Measurements from ENCODE around the gene AHSG.
"Not testable (repeated sequence)": the region's sequence is repeated elsewhere in the genome, so short reads cannot be mapped to it uniquely, and the experiment has no call there.

The AHSG gene

GRCh38 chr3:186633481-186633880 is 20.6 kb downstream of the AHSG start:
- H3K27ac ChIP-seq (ENCODE audit: extremely low read depth, low read depth, low read length) = no peak overlapping the region
- H3K36me3 ChIP-seq (ENCODE audit: control insufficient read depth in 2 of 2, insufficient read depth in 1 of 2, low read length in 2 of 2) = no peaks in the 10 kb centered on the region
- H3K4me1 ChIP-seq (ENCODE audit: control insufficient read depth, insufficient read depth, low read length) = no peaks in the 10 kb centered on the region
- no peak overlapping the region for H3K4me3 ChIP-seq (ENCODE audit: low read depth, low read length)
- H3K9me3 ChIP-seq (ENCODE audit: control insufficient read depth, insufficient read depth, low read depth, low read length) = no peaks in the 10 kb centered on the region
- POLR2A ChIA-PET = no interaction called here
- TF ChIP-seq, protein P1, sequence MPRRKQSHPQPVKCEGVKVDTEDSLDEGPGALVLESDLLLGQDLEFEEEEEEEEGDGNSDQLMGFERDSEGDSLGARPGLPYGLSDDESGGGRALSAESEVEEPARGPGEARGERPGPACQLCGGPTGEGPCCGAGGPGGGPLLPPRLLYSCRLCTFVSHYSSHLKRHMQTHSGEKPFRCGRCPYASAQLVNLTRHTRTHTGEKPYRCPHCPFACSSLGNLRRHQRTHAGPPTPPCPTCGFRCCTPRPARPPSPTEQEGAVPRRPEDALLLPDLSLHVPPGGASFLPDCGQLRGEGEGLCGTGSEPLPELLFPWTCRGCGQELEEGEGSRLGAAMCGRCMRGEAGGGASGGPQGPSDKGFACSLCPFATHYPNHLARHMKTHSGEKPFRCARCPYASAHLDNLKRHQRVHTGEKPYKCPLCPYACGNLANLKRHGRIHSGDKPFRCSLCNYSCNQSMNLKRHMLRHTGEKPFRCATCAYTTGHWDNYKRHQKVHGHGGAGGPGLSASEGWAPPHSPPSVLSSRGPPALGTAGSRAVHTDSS (tag by site-specific recombination; IDR thresholded peaks at IDR 0.05) = no peak
- TF ChIP-seq ZNF610 (tag by site-specific recombination; IDR thresholded peaks at IDR 0.05; ENCODE audit: borderline replicate concordance) (no peak), ZNF19 (tag by site-specific recombination; IDR thresholded peaks at IDR 0.05; ENCODE audit: low read depth) (no peak), ZNF248 (tag by site-specific recombination; IDR thresholded peaks at IDR 0.05) (no peak), TCF7L2 (IDR thresholded peaks at IDR 0.05; ENCODE audit: borderline replicate concordance, low read depth, low read length) (no peak), ZNF133 (tag by site-specific recombination; IDR thresholded peaks at IDR 0.05) (no peak), ZNF155 (tag by site-specific recombination; IDR thresholded peaks at IDR 0.05) (no peak), ZFP69B (tag by site-specific recombination; IDR thresholded peaks at IDR 0.05) (no peak), ZBTB21 (tag by site-specific recombination; IDR thresholded peaks at IDR 0.05) (no peak), ZNF560 (tag by site-specific recombination; IDR thresholded peaks at IDR 0.05; ENCODE audit: borderline replicate concordance) (no peak), ZNF707 (tag by site-specific recombination; IDR thresholded peaks at IDR 0.05) (no peak)
- TF ChIP-seq, protein P2, sequence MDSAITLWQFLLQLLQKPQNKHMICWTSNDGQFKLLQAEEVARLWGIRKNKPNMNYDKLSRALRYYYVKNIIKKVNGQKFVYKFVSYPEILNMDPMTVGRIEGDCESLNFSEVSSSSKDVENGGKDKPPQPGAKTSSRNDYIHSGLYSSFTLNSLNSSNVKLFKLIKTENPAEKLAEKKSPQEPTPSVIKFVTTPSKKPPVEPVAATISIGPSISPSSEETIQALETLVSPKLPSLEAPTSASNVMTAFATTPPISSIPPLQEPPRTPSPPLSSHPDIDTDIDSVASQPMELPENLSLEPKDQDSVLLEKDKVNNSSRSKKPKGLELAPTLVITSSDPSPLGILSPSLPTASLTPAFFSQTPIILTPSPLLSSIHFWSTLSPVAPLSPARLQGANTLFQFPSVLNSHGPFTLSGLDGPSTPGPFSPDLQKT (IDR thresholded peaks at IDR 0.05; ENCODE audit: borderline replicate concordance, low read depth, low read length) = no peak
- TF ChIP-seq, protein P3, sequence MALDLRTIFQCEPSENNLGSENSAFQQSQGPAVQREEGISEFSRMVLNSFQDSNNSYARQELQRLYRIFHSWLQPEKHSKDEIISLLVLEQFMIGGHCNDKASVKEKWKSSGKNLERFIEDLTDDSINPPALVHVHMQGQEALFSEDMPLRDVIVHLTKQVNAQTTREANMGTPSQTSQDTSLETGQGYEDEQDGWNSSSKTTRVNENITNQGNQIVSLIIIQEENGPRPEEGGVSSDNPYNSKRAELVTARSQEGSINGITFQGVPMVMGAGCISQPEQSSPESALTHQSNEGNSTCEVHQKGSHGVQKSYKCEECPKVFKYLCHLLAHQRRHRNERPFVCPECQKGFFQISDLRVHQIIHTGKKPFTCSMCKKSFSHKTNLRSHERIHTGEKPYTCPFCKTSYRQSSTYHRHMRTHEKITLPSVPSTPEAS (tag by site-specific recombination; IDR thresholded peaks at IDR 0.05) = no peak
- CTCF ChIA-PET = no interaction called here

DNA sequence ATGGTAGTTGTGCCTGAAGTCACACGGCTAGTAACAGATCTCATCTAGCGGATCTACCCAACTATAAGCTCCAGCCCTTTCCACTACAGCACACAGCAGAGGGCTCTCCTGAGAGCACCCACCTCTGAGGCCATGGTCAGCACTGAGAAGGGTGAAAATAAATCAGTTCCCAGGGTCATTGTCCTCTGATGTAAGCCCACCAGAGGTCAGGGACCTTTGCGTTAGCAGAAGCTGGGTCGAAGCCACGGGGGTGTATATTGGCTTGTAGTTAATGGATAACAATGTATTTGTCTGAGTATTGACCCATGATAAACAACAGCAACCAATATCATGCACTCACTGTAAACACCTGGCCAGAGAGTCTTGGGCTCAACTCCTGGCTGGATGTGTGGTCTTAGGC is 21.3 kb downstream of the AHSG start:
- H3K4me3 ChIP-seq (ENCODE audit: low read depth, low read length); POLR2A ChIA-PET; H3K27ac ChIP-seq (ENCODE audit: extremely low read depth, low read depth, low read length); H3K4me1 ChIP-seq (ENCODE audit: control insufficient read depth, insufficient read depth, low read length); H3K36me3 ChIP-seq (ENCODE audit: control insufficient read depth in 2 of 2, insufficient read depth in 1 of 2, low read length in 2 of 2); H3K9me3 ChIP-seq (ENCODE audit: control insufficient read depth, insufficient read depth, low read depth, low read length): not testable (repeated sequence)
- CTCF ChIA-PET = interaction anchor here (0.5 to 1.4 kb wide), 3 partner anchors 17 to 1139 kb away, joined by 3 to 5 read pairs (median 3); partner anchors contain the start of gene AHSG

- H3K4me1 ChIP-seq (ENCODE audit: control insufficient read depth, insufficient read depth, low read length) = no peaks in the 10 kb centered on the region
- no peak overlapping the region for H3K27ac ChIP-seq (ENCODE audit: extremely low read depth, low read depth, low read length)
- POLR2A ChIA-PET = no interaction called here
- no peaks in the 10 kb centered on the region for H3K36me3 ChIP-seq (ENCODE audit: control insufficient read depth in 2 of 2, insufficient read depth in 1 of 2, low read length in 2 of 2)
- no peak for TF ChIP-seq GLIS1 (tag by site-specific recombination; IDR thresholded peaks at IDR 0.05)
- TF ChIP-seq BCL11B (tag by site-specific recombination; IDR thresholded peaks at IDR 0.05; ENCODE audit: low read depth) = no peak
- TF ChIP-seq ZFHX2 (tag by site-specific recombination; conservative IDR thresholded peaks at IDR 0.05) = no peak
- TF ChIP-seq GLI2 (tag by site-specific recombination; IDR thresholded peaks at IDR 0.05; ENCODE audit: borderline replicate concordance, low read depth) = no peak
- no peak for TF ChIP-seq ZBTB8A (tag by site-specific recombination; IDR thresholded peaks at IDR 0.05)
- TF ChIP-seq EGR2 (tag by site-specific recombination; IDR thresholded peaks at IDR 0.05; ENCODE audit: low read depth) = no peak
- no peak for TF ChIP-seq ZNF596 (tag by site-specific recombination; IDR thresholded peaks at IDR 0.05)
- TF ChIP-seq ZNF354C (tag by site-specific recombination; IDR thresholded peaks at IDR 0.05; ENCODE audit: borderline replicate concordance, low read depth) = no peak
- no peak for TF ChIP-seq SETDB1 (IDR thresholded peaks at IDR 0.05; ENCODE audit: insufficient read length, low read length)
- TF ChIP-seq YY1 (tag by site-specific recombination; IDR thresholded peaks at IDR 0.05) = no peak
- H3K4me3 ChIP-seq (ENCODE audit: low read depth, low read length) = no peak overlapping the region
- CTCF ChIA-PET = interaction anchor here (1.4 kb wide), 1 partner anchor 18 kb away, joined by 5 read pairs; no protein-coding TSS in a partner anchor
- H3K9me3 ChIP-seq (ENCODE audit: control insufficient read depth, insufficient read depth, low read depth, low read length) = no peaks in the 10 kb centered on the region
Observed at GRCh38 chr3:186635532-186635931, 22.7 kb downstream of the AHSG start.
